Adrenal gland (tissue), 5 donors: ENCODE results near the gene IQGAP2.

Experiments
- POLR2A ChIP-seq, 2 donors: fragments of 450-650 bp; IDR thresholded peaks; one replicate each; pipeline ENCODE4 v1.6.1; 2017; ENCODE audit warnings: antibody characterized with exemption in 2 of 2, mild to moderate bottlenecking in 2 of 2, moderate library complexity in 1 of 2
- TF ChIP-seq, protein P1 (sequence below), 6 experiments: fragments of 450-650 bp in 4 of 6; fragments of 200-600 bp in 2 of 6; sonication (generic) in 1 of 6; IDR thresholded peaks; 1 replicate in 5 of 6; 2 replicates in 1 of 6; pipeline versions ENCODE4 v1.5.1 to v1.8.0; 2016 to 2021; ENCODE audit warnings: antibody characterized with exemption in 6 of 6, mild to moderate bottlenecking in 2 of 6, moderate library complexity in 1 of 6
- donor health status: DM: no; HTN: no; CAD: no.

- TF ChIP-seq, protein P1, sequence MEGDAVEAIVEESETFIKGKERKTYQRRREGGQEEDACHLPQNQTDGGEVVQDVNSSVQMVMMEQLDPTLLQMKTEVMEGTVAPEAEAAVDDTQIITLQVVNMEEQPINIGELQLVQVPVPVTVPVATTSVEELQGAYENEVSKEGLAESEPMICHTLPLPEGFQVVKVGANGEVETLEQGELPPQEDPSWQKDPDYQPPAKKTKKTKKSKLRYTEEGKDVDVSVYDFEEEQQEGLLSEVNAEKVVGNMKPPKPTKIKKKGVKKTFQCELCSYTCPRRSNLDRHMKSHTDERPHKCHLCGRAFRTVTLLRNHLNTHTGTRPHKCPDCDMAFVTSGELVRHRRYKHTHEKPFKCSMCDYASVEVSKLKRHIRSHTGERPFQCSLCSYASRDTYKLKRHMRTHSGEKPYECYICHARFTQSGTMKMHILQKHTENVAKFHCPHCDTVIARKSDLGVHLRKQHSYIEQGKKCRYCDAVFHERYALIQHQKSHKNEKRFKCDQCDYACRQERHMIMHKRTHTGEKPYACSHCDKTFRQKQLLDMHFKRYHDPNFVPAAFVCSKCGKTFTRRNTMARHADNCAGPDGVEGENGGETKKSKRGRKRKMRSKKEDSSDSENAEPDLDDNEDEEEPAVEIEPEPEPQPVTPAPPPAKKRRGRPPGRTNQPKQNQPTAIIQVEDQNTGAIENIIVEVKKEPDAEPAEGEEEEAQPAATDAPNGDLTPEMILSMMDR (IDR thresholded peaks at IDR 0.05): no peak
- no peak for TF ChIP-seq POLR2A (IDR thresholded peaks at IDR 0.05)
These were observed 13.5 kb upstream of the IQGAP2 start for GRCh38 chr5:76389513-76390154.
